Inflammatory macrophage treated with lipopolysaccharide for 1 hour (primary cell): ENCODE results near the gene NPAS3.

Experiments
- DNase-seq, 2 donors: peaks; one replicate each; pipeline ENCODE4 v3.0.0-alpha.2; 2020 to 2022

The NPAS3 gene

DNA sequence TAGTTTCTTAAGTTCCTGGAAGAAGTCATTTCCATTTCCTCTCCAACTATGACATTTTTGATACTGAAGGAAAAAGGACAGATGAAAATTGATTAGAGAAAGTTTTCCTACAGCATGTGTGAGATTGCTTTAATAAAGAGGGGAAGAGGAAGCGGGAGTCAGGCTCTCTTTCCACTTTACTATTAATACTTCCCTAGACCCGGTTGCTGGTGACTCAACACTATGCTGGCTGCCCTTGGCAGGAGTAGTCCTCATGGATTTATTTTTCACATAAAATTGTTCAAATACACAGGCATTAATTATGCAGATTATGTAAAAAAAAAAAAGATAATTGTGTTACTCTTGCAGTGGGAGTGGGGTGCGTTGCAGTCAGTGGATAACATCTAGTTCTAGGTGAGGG, 718.8 kb downstream of the NPAS3 start:
- DNase-seq: no peak

DNA sequence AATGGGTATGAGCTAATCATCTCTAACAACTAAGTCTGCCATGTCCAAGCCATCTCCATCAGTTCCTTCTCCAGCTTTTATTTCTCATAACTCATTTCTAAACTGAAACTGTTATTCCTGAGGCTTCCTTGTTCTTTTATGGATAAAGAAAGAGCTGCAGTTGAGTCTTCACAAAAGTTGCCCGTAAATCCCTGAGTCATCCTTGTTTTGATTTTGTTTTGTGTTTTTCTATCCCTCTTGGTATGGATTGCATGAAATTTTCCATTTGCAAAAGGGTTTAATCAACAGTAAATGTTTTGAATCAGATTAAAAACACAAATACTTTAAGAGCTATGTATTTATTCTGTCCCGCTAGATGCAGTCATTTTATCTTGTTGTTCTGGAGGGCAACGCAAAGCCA, 721.6 kb downstream of the NPAS3 start:
- DNase-seq: no peak

DNA sequence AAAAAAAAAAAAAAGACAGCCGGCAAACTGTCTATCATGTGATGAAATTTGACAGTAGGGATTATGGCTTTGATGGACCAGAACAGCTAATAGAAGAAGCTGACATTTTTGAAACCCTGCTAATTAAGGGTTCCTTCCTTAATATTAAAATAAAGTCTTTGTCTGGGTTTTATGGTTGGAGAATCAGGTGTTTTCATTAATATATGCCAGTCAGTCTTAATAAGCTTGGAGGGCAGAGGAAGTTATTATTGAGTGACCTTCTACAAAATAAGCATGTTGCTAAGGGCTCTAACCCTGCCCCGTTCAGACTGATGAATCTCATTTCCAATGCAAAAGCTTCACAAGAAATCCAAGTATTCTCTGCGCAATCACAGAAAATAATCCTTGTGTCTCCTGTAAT, 722.4 kb downstream of the NPAS3 start:
- DNase-seq: no peak

DNA sequence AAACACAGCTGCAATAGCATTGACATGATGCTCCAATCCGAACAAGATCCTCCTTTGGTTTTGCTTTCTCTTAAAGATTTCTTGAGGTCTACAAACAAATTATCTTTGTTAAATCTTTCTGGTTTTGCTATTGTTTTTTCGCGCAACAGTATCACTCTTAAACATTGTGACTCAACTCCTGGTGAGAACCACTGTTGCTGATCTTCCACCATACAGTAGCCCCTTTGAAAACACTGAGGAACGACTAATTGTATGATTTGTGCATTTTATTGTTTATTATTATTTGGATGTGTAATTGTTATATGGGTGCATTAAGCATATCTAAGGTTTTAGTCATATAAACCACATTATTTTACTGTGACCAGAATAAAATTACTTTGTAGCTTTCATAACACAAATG, 729.4 kb downstream of the NPAS3 start:
- no peak for DNase-seq

DNA sequence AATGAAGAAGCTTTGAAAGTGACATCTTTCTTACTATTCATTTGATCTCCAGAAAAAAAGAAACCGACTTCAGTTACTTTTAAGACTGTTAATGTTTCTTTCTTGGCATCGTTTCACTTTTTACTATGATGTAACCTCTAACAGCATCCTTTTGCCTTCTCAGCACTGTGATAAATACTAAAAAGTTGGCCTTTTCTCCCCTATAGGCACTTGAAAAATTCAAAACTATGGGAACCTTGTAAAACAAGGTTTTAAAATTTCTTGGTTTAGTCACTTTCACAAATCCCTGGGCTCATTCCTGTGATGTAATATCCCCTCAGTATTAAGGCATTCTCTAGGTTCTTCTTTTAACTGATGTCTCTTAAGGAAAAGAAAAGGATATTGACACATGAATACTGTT, 730.4 kb downstream of the NPAS3 start:
- no peak for DNase-seq

DNA sequence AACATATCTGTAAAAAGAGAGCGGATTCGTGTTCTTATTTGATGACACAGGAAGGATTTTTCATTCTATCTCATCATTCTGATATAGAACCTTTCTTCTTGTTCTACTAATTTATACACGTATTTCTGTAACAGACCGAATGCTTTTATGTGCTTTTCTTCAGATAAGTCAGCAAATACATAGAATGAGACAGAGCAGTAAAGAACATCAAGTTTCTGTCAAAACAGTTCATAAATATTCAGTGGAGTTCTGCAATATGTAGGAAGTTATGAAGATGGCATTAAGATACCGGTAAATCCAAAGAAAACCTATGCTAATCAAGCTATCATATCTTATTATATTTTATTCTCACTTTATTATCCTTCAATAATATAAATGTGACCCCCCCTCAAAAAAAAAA, 731.6 kb downstream of the NPAS3 start:
- no peak for DNase-seq

DNA sequence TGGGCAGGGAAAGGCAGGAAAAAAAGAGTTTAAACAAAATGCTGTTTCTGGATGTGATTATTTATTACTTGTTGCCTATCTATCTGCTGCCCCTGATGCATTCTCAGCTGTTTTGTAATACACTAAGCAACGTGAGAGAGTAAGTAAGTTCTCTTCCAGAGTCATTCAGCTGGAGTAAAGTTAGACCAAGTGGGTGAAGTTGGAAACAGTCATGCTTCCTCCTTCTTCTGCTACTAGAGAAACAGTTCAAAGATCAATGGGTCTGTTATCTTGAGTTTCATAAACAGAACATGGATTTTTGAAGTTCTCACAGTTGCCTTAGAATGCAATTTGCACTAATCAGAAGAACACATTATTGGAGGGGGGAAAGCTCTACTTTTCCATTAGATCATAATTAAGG, 732.9 kb downstream of the NPAS3 start:
- DNase-seq: no peak

DNA sequence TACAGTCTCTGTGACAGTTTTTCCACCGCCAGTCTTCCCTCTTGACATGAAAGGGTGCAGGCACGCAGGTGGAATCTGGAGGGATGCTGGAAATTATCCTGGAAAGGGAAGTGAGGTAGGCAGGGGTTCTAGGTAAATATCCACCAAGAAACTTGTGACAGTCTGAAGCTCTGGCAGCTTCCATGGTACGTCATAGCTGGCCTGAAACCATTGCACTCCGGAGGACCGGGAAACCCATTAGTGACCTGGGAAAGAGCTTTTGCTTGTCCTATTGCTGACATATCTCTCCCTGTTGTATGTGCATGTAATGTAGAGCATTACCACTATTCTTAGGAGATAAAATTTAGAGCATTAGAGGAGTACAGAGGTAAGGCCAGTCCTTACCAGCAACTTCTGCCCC, 736.2 kb downstream of the NPAS3 start:
- DNase-seq: no peak

DNA sequence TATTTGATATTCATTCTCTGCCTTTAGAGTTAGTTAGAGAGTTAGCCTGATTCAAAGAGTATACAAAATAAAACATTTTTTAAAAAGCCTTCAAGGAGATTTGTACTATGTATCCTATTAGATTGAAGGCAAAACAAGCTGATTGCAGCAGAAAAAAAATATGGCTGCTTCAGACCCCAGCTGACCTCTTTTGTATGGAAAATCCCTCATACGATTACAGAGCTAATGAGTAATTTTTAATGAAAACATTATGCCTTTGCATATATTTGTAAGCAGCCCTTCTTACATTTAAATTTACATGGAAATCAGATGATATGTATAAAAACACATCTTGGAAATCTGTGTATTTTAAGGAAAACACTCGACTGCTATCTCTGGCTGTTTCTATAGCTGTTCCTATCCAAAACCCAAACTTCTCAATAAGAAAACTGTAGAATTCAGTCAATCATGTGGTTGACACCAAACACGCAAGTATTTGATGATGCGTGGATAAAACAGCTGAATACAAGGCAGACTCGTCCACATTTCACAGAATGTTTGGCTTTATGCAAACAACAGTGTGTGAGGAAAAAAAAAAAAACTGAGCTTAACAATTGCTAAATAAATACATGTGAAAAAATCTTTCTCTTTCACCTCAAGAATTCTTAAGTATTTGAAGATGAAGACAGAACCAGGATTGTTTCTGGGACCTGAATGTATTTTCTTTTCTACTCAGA, 736.9 kb downstream of the NPAS3 start:
- DNase-seq: no peak

DNA sequence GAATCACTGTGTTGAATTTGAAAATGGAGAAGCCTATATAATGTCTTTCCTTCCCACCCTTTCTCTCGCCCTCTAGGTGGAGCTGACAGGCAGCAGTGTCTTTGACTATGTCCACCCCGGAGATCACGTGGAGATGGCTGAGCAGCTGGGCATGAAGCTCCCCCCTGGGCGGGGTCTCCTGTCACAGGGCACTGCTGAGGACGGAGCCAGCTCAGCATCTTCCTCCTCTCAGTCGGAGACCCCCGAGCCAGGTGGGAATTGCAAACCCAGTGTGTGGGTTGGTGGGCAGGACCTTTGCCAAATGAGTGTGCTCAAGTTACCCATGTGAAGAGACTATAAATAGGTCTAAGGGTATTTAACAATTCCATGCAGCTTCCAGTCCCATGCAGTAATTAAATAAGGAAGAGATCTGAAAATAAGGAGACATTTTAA, 737.5 kb downstream of the NPAS3 start:
- DNase-seq: no peak

DNA sequence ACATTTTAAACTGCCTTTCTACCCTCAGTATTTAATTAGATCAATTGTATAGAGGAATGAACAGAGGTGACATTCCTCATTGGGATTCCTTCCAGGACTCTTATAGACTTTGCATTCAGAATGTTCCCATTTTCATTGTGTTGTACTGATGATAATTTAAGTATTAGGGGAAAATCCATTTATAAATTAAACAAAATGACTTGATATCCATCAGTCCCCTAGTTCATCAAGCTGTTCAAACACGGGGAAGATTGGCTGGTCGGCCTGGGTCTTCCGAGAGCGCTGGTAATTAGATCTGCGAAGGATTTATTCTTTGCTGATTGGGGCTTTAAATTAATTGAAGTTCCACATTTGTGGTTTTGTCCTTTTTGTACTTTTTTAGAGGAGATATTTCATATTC, 738.2 kb downstream of the NPAS3 start:
- DNase-seq: no peak

DNA sequence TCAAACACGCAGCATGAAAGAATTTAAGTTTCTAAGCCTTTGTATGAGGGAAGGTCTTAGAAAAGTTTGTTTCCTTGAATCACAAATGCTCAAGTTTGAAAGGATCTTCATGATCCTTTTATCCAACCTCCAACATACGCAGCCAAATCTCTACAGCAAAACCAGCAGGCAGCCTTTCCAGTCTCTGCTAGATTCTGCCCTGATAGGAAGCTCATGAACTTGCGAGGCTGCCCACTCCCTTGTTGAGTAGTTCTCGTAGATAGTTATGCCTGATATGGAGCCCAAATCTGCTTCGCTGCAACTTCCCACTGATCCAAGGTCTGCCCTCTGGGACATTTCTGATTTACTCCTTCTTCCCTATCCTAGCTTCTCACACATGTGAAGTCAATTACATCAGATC, 739.3 kb downstream of the NPAS3 start:
- no peak for DNase-seq

DNA sequence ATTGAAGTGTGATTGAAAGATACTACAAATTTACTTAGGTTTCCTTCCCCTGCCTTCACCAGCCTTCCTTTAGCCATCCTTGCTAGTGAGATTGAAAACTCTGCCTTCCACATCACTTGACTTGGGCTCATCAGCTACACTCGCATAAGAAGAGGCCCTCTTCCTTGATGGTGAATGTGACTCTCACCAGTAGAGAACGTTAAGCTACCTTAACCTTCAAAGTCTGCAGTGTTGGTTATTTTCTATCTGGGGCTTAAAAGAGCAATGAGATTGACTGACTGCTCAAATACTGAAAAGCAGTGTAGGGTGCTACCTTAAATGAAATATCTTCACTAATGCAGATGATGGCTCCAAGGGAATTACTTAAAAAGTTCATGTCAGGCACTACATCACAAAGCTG, 740.3 kb downstream of the NPAS3 start:
- no peak for DNase-seq

DNA sequence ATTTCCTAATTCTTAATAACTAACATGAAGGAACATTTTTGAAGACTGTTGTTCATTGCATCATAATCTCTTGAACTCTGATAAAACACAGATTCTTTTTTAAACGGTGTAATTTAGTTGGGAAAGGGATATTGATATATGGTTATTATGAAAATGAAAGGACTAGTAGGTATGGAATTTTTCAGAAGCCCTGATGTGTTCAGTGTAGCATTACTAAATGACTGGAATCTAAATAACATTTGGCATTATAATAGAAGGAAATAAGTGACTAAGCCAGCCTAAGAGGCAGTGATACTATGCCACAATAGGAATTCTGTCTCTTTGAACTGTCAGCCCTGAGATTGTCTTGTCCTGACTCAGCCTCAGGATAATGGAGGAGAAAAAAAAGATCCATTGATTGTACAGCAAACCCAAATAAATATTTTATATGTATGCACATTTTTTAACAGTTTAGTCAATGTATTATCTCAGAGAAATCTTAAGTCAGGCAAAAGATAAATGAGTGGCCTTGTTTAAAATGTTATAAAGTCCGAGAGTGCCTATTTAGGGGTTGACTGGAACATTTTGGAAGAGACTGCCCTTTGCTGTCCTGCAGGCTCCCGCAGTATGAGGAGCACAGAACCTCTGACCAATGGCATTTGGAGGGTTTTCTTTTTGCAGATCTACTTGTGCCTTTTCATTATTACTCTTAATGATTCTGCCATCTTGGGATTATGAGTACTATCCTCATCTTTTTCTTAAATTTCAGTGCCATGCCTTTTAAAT, 741.0 kb downstream of the NPAS3 start:
- no peak for DNase-seq

DNA sequence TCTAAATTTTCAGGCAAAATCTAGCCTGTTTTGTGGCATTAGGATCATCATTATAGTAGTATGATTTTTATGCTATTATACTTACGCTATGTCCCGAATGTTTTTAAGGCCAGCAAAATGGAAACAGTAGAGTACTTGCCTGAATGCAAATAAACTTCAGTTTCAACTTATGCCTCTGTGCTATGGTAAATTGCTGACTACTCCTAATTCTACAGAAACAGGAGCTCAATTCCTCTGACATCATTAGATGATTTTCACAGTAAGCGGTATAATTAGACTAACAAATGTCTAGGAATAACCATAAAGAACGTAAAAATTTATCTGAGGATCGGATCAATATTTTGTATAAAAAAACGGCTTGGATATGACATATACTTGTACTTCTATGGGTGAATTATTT, 742.2 kb downstream of the NPAS3 start:
- DNase-seq: no peak

DNA sequence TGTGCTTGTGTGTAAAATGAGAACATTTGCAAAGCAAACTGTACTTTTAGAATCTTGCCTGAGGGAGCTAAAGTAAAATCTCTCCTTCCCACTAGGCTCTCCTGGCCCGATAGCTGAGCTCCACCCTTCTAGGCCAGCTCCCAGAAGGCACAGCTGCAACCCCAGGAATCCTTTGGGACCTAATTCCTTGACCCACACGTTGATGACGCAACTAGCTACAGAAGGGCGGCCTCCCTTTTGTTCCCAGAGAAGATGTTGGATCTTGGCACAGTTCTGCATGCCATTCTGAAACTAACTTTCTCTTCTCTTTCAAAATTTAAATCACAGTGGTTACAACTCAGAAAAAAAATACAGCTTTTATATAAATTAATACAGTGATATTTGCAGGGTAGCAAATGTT, 744.1 kb downstream of the NPAS3 start:
- DNase-seq: no peak

DNA sequence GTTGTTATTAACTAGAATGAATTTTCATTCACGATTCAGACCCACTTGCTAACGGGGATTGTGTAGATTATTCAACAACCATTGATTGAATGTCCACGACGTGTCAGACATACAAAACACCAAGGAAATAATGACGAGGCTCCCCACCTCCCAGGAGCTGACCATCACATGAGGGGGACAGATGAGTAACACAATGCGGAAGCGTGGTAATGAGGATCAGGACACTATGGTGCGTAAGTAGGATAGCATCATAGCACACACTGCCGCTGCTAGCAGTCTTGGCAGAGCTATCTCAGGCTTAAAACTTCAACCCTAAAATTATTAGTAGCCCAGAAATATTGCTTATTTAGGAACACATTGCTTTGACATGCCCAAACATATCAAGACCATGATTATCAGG, 746.3 kb downstream of the NPAS3 start:
- DNase-seq: no peak

DNA sequence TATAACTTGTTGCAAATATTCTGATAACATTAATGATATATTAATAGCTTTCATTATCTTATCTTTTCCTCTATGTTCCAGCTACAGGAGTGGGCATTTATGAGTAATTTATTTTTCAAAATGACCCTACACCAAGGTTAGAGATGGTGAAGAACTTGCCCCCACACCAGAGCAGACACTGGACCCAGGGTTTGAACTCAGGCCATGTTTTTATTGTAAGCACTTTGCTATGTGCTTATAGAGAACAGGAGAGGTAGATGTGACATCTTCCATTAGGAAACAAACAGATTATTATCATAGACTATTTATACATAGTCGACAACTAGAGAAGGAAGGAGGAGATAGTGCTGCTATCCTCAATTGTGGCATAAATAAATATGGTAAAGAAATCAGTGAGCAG, 747.0 kb downstream of the NPAS3 start:
- no peak for DNase-seq

DNA sequence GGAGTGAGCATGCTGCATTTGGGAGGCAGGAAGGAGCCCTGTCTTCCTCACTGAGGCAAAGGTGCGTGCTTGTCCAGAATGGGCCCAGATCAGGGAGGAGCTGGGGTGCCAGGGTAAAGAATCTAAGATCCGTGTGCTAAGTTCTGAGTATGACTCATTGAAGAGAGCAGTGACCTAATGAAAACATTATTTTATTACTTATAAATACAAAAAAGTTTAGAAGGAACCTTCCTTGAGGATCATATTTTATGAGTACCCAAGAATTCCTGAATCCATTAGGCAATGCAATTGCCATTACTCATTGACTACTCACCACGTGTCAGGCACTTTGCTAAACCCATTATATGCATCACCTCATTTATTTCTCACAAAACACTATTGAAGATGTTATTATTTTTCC, 747.5 kb downstream of the NPAS3 start:
- DNase-seq: no peak

DNA sequence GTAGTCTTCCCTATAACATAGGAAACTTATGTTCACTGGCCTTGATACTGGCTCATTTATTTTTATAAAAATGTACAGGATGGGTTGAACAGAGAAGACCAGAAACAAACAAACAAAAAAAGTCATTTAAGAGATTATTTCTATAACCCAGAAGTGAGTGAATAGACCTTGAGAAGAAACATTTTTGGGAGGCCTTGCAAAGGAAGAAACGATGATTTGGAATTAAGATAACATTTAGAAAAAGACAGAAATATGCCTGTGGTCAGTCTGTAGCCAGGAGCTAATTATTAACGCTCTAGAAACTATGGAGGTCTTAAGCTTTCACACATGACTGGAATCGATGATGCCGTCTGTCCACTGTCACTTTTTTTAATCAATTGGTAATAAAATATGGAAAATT, 748.2 kb downstream of the NPAS3 start:
- no peak for DNase-seq

DNA sequence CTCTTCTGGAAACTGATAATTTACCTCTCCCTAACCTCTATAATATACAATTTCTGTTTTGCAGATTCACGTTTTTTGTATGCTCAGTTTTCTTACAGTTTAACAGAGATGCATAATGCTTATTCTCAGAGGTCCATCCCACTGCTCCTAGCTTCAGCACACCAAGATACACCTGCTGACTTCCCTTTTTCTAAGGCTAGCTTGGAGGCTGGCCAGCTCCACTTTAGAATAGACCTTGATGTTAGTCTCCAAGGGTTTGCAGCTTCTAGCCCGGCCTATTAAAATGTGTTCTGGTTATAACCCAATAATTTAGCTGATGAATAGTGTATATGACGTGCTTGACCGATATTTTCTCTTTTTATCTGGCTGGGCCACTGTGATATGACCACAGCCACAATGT, 751.0 kb downstream of the NPAS3 start:
- DNase-seq: no peak

DNA sequence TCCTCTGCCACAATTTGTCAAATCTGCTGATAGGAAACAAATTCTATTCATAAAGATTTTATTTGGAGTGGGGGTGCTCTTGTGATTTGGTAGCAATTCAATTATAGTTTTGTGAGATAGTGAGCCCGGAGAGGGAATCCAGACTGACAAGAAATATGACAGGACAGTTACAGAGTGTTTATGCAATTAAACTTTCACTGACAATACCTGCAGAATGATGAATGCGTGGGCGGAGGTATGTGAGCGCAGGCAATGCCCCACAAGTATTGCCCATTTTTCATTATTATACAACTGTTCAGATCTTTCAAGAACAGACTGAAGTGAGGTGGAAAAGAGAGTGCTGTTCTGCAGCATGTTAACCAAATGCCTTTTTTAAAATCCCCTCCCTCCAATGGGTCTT, 753.2 kb downstream of the NPAS3 start:
- no peak for DNase-seq

DNA sequence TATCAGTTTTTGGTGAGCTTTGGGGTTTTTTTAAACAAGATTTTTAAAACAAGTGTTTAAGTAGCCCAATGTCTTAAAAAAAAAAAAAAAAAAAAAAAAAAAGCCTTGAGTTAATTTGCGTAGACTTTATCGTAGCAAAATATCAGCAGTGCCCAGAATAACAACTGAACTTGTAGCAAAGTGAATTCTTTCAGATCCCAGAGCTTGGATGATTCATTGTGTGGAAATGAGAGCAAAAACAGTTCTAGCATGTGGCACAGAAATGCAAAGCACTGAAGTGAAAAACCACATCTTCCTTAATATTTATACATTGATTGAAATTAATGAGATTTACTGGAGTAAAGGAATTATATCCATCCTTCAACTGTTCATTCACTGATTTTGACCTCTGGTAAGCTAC, 754.1 kb downstream of the NPAS3 start:
- DNase-seq: no peak

DNA sequence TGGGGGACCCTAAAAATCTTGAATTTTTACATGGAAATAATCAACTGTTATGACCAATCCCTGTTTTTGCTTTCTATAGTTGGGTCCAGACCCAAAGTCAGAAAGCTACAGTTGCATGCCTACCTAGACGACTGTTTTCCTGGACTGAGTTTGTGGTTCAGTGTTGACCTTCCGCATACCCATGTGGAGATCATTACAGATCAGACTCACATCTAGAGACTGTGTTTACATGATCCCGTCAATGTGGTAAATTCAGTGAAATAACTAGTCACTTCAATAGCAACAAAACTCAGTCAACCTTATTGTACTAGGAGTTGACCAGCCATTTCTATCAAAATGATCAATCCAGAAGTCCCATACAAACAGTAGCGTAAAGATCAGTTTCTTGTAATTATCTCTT, 754.6 kb downstream of the NPAS3 start:
- no peak for DNase-seq

DNA sequence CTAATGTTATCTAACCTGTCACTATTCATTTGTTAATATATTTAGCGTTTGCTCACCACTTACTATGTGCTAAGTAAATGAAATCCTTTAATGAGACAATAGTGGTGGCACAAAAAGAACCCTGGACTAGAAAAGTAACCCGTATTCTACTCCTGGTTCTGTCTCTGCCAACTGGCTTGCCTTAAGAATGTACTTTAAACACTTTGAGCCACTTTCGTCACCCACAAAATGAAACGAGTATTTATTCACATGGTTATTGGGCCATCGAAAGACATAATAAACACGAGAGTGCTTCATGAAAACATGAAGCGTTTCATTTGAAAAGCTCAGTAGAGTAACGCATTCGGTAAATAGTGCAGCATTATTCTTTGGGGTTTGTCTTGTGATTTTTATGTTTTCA, 757.5 kb downstream of the NPAS3 start:
- no peak for DNase-seq
